HK-2 (cell line): Measurements from ENCODE around the gene SIL1.
"Not testable (repeated sequence)": the region's sequence is repeated elsewhere in the genome, so short reads cannot be mapped to it uniquely, and the experiment has no call there.

Experiments
- DNase-seq: peaks from one replicate; pipeline ENCODE4 v3.0.0-alpha.2; 2018; ENCODE audit not compliant: unreplicated experiment

SIL1 gene

GRCh38 chr5:139025651-139026050, 172.5 kb downstream of the SIL1 start:
- DNase-seq, result no peak

GRCh38 chr5:139023286-139023685, 174.9 kb downstream of the SIL1 start:
- no peak for DNase-seq

GRCh38 chr5:139022528-139022927, 175.6 kb downstream of the SIL1 start:
- DNase-seq, result no peak

- DNase-seq, result no peak
These were observed 176.8 kb downstream of the SIL1 start for GRCh38 chr5:139021346-139021745.

DNA sequence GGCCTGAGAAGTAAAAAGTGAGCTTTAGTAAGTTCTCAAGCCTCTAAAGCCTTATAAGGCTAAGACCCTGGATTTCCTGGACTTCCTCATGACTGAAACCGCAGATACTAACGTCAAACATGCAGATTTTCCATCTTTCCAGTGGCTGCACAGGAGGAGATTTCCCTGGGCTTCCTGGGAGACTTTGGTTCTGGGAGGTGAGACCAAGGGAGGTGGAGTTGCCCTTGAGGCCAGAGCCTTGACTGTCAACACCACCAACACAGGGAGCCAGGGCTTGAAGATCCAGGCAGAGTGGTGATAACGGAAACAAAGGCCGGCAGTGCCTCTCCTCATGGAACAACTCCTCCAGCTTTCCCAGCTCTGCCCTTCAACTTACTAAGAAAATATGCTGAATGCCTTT, 178.3 kb downstream of the SIL1 start:
- no peak for DNase-seq

- DNase-seq, result no peak
These were observed 179.0 kb downstream of the SIL1 start for GRCh38 chr5:139019211-139019610.

GRCh38 chr5:139017624-139018023, 180.5 kb downstream of the SIL1 start:
- DNase-seq, result no peak

- DNase-seq, result no peak
These were observed 182.0 kb downstream of the SIL1 start for GRCh38 chr5:139016186-139016585.

GRCh38 chr5:139014726-139015125, 183.4 kb downstream of the SIL1 start:
- DNase-seq, result no peak

DNA sequence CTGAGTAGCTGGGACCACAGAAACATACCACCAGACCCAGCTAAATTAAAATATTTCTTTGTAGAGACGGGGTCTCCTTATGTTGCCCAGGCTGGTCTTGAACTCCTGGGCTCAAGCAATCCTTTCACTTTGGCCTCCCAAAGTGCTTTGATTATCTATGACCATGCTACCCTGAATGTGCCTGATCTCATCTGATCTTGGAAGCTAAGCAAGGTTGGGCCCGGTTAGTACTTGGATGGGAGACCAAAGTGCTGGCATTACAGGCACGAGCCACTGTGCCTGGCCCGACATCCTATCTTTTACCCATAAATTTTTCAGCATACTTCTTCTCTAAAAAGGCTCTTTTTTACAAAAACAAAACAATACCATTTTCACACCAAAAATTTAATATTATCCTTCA, 186.0 kb downstream of the SIL1 start:
- DNase-seq, result no peak

GRCh38 chr5:139011156-139011555, 187.0 kb downstream of the SIL1 start:
- DNase-seq, result not testable (repeated sequence)

- no peak for DNase-seq
These were observed 193.5 kb downstream of the SIL1 start for GRCh38 chr5:139004374-139005307.

GRCh38 chr5:138999674-139000073, 198.5 kb downstream of the SIL1 start:
- no peak for DNase-seq

- DNase-seq, result no peak
These were observed 199.6 kb downstream of the SIL1 start for GRCh38 chr5:138998521-138998920.

DNA sequence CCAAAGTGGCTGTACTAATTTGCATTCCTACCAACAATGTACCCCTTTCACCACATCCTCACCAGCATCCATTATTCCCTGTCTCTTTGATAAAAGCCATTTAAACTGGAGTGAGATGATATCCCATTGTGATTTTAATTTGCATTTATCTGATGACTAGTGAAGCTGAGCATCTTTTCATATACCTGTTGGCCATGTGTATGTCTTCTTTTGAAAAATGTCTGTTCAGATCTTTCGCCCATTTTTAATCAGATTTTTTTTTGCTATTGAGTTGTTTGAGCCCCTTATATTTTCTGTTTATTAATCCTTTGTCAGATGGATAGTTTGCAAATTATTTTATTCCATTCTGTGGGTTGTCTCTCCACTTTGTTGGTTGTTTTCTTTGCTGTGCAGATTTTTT, 202.0 kb downstream of the SIL1 start:
- DNase-seq, result no peak

GRCh38 chr5:138990986-138991590, 207.1 kb downstream of the SIL1 start:
- DNase-seq, result no peak

GRCh38 chr5:138989720-138990119, 208.4 kb downstream of the SIL1 start:
- DNase-seq, result no peak

GRCh38 chr5:138986186-138986800, 211.9 kb downstream of the SIL1 start:
- DNase-seq, result no peak

- DNase-seq, result no peak
These were observed 212.5 kb downstream of the SIL1 start for GRCh38 chr5:138985683-138986082.

- DNase-seq, result no peak
These were observed 212.9 kb downstream of the SIL1 start for GRCh38 chr5:138985256-138985655.

GRCh38 chr5:138983984-138984383, 214.2 kb downstream of the SIL1 start:
- DNase-seq, result no peak

GRCh38 chr5:138981586-138981985, 216.6 kb downstream of the SIL1 start:
- no peak for DNase-seq

DNA sequence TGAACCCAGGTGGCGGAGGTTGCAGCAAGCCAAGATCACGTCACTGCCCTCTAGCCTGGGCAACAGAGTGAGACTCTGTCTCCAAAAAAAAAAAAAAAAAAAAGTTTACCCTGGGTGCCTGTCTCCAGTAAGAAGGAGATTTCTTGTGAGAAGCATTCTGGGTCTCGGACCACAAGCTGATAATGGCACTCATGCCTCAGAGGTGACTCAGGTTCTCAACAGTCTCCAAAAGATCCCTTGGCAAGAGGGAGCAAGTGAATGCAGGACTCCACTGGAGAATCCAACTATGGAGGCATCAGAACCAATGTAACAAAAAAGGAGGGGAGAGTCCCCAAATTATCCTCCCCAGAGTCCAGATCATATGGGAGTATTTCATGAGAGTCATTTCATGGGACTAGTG, 217.0 kb downstream of the SIL1 start:
- DNase-seq, result no peak
